Activated naive CD4-positive, alpha-beta T cell treated with anti-CD3 and anti-CD28 coated beads, Interleukin-2, amount 50 U/mL, for 16 hours (primary cell): Measurements from ENCODE around the gene MED8.

ENCODE experiments used
- DNase-seq: peaks from one replicate; pipeline ENCODE4 v3.0.0-alpha.2; 2020

MED8 gene

GRCh38 chr1:43358121-43358745 is 31.4 kb downstream of the MED8 start:
- peak; percentile 19 for DNase-seq

- no peak for DNase-seq
These were observed 32.3 kb downstream of the MED8 start for GRCh38 chr1:43357251-43357650.

GRCh38 chr1:43354936-43355335 is 34.7 kb downstream of the MED8 start:
- DNase-seq = no peak

- DNase-seq = no peak
These were observed 35.1 kb downstream of the MED8 start for GRCh38 chr1:43354471-43354870.

- DNase-seq = no peak
These were observed 36.7 kb downstream of the MED8 start for GRCh38 chr1:43352881-43353280.

- no peak for DNase-seq
These were observed 37.3 kb downstream of the MED8 start for GRCh38 chr1:43352351-43352705.

- DNase-seq = no peak
These were observed 37.9 kb downstream of the MED8 start for GRCh38 chr1:43351421-43352350.

- DNase-seq = no peak
These were observed 38.6 kb downstream of the MED8 start for GRCh38 chr1:43350976-43351375.

- no peak for DNase-seq
These were observed 39.9 kb downstream of the MED8 start for GRCh38 chr1:43349594-43350306.

GRCh38 chr1:43348809-43349593 is 40.6 kb downstream of the MED8 start:
- DNase-seq = peak; percentile 53

GRCh38 chr1:43348343-43348808 is 41.2 kb downstream of the MED8 start:
- no peak for DNase-seq

- no peak for DNase-seq
These were observed 43.0 kb downstream of the MED8 start for GRCh38 chr1:43346636-43347035.

GRCh38 chr1:43345120-43345519 is 44.5 kb downstream of the MED8 start:
- DNase-seq = no peak

GRCh38 chr1:43344267-43344850 is 45.2 kb downstream of the MED8 start:
- DNase-seq = no peak

GRCh38 chr1:43340559-43340958 is 49.0 kb downstream of the MED8 start:
- DNase-seq = no peak

- DNase-seq = no peak
These were observed 49.9 kb downstream of the MED8 start for GRCh38 chr1:43339584-43340232.

GRCh38 chr1:43338001-43338400 is 51.6 kb downstream of the MED8 start:
- DNase-seq = no peak

GRCh38 chr1:43337588-43337987 is 52.0 kb downstream of the MED8 start, which contains the start of gene MPL:
Gene MPL (plus strand): TSS chr1:43337818. CDS start chr1:43337849, 31 bp downstream.
- no peak for DNase-seq

GRCh38 chr1:43334453-43335205 is 55.0 kb downstream of the MED8 start:
- no peak for DNase-seq
